Stimulated activated CD8-positive, alpha-beta memory T cell treated with anti-CD3 and anti-CD28 coated beads, Interleukin-7, amount 100 ng/mL, for 48 hours (primary cell): ENCODE data around the gene CPB2.

ENCODE experiments used
- DNase-seq, 2 donors: peaks; one replicate each; pipeline ENCODE4 v3.0.0-alpha.2; 2020; ENCODE audit warnings: low read depth in 1 of 2; ENCODE audit errors: extremely low read depth in 1 of 2

The CPB2 gene

DNA sequence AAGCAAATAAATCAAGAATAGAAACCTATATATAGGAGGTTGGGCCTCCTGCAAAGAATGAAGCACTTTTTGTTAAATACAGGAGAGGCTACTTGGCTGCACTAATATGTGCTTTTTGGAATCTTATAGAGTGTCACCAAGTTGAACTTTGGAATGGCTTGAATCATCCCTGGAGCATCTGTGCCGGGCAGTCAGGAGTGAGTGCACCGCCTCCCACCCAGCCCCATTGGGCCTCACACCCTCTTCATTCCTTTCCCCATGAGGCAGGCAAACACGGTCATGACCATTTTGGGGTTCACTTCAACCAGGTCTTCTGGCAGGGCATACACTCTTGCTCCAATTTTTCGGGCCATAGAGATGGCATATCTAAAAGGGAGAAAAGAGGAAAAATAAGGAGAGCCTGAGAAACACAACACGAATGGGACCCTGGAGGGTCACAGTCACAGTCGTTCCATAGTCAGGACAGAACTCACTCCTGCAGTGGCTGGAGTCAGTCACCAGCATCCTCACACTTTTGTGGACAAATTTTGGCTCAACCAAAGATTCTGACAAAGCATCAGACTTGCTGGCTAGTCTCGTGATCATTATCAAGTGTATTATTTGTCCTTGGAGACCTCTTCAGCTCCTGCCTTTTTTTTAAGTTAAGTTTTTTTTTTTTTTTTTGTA, 22.7 kb upstream of the CPB2 start:
- DNase-seq, result no peak

DNA sequence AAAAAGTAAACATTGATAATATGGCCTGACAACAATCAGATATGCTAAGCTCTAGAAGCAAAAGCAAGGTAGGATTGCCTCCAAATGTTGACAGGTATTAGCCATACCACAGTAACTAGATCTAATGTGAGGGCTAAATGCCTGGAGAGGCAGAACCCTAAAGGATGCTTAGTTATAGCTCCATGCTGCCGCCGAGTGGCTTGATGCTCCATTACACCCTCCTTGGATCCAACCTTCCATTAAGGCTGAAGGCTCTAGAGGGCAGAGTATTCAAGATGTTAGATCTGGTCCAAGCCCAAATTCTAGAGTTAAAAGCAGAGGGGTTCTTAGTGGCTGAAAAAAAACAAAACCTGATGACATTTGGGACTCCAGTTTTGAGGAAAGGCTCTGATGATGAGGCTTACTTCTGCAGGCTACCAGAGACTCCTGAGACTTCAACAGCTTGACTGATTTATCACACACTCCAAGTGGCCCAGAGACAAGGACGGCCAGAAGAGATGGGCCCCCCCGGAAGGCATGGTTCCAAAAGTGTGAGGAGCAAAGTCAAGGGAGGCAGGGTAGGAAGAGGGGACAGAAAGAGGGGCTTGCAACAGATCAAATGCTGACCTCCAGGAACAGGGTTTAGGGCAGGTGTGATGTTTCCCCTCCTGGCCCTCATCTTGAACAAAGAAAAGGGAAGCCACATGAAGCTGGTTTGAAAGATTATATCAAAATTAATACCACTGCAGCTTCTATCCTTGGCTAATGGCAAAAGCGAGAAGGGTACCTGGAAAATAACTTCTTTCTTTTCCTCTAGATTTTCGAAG, 21.9 kb upstream of the CPB2 start:
- DNase-seq, result peak in 1 of 2 donors; percentile 43

DNA sequence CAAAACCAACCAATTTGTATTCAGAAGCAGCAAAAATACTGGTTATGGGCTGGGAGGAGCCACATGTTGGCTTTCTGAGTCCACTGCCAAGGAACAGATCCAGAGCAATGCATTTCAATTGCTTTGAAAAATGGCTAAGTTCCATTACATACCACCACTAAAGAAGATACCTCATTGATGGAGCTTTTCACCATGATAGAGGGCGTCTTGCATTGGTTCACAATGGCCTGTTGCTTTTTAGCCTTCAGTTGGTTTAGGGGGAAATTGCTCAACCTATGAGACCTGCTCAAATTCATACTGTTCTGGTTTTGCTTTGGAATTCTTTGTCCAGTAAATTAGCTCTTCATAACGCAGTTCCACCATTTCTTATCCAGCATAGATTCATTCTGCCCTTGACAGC, 21.2 kb upstream of the CPB2 start:
- no peak for DNase-seq

DNA sequence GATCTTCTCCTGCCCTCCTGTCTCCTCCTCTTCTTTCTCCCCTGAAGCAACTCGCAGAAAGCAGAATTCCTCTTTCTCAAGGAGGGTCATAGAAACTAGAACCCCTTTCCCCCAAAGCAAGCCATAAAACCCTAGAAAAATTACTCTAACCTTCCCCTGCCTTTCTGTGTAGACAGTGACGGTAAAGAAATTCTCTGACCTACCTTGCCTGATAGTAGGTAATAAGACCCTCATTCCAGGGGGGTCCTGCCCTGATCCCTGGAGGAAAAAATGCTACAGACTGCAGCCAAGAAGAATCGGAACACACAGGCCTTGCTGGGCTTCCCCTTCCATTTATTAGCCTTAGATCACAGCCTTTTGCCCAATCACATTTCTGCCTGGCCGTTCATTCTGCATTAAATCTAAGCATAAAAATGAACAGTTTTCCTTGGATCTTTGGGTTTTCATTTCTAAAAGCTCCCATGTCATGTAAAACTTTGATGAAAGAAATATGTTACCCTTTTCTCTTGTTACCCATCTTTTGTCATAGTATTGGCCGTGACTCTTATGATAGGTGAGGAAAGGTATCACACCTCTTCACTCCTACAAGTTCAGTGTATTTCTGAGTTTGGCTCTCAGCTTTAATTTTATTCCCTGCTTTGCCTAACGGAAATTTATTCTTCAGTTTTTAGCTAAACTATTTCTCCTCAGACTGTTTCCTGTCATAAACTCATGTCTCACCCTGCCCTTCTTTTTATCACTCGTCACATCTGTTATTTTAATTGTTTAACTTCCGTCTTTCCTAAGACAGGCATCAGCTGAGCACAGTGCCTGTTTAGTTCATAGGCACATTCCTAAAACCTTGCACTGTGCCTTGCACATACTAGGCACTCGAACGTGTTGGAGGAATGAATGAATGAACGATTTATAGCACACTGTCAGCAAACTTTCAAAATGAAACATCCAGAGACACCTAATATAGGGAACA, 20.4 kb upstream of the CPB2 start:
- DNase-seq, result no peak

DNA sequence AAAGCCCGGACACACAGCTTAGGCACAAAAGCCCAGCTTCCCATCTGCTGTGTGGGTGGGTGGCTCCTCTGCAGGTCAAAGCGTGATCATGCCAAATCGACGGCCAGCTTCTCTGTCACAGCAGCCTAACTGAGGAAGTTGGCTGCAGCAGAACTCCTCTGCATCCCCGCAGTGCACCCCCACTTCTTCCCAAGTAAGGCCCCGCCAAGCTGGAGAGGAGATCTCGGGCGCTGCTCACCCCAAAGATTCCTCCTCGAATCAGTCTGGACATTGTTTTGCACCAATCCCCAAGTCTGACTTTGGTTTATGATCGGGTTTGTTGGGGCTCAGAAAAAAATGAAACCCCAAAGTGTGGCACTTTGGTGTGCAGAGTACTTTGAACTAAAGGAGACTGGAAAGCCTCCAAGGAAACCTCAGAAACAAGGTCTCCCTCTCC, 19.7 kb upstream of the CPB2 start:
- DNase-seq, result no peak

DNA sequence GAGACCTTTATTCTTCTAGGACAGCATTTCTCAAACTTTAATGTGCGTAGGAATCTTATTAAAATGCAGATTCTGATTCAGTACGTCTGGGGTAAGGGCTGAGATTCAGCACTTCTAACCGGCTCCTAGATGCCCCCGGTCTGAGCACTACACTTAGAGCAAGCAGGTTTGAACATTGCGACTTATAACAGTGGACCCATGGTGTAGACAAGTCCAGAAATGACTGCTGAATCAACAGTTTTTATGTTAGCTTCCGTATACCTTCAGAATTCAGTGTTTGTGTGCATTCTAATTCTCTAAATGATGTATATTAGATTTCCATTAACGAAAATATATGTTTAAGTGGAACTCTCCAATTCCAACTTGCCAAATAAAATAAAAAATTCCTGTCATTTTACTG, 17.5 kb upstream of the CPB2 start:
- no peak for DNase-seq

DNA sequence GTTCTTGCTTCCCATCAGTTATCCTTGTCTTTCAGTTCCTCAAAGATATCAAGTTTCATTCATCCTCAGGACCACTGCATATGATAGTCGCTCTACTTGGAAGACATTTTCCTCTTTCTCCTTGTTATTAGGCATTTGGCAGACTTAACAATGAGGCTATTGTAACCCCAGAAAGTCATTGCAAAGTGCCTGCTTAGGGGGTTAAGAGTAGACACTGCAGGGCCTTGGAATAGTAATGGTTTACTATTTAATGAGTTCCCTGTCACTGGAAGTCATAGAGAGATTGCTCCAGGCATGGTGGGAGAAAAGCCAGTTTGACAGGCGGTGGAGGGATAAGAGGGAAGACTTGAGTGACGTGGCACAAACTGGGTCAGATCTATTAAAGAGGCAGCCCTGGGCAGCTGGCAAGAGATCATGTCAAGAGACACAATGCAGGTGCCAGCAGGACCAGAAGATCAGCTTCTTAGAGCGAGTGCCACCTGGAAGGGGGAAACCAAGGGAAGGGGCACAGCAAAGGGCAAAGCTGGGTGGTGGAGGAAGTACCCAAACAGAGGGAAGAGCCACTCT, 16.8 kb upstream of the CPB2 start:
- no peak for DNase-seq

DNA sequence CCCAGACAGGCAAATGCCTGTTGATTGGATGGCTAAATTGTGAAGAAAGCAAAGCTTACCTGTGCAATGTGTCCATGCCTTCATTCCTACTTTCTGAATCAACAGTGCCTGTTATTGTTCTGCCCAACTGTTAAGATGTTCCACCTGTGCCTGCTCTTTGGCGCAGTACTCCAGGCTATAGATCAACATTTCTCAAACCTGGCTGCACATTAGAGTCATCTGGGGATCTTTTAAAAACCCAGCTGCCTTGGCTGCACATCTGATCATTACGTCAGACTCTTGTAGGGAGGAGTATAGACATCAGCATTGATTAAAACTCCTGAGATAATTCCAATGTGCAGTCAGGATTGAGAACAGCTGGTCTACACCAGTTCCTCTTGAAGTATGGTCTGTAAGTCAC, 16.2 kb upstream of the CPB2 start:
- DNase-seq, result no peak

DNA sequence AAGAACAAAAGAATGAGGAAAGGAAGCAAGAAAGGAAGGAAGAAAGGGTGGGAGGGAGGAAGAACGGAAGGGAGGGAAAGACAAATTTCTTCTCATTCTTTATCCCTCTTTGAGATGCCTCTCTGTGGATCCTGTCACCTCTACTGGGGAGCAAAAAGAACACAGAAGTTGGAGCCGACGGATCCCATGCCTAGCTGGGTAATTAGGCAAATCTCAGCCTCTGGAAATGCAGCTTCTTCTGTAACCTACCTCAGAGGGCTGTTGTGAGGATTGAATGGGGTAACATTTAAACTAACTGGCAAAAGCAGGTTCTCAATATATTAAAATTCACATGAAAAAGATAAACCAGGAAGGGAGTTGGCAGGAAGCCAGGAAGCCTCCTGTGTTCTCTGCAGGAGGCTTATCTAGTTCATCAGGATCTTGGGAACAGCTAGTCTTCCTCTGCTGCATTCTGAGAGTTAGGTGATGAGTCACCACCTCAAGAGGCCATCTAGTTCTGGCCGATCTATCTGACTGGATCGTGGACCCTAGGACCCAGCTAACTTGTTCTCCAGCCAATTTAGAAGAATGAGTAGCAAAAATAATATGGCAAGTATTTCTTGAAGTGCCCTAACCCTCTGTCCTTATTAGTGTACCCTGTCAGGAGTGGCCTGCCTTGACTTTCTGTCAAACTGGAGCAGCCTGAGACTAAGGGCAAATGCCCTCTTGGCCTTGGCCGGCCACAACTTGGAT, 15.2 kb upstream of the CPB2 start:
- DNase-seq, result no peak

DNA sequence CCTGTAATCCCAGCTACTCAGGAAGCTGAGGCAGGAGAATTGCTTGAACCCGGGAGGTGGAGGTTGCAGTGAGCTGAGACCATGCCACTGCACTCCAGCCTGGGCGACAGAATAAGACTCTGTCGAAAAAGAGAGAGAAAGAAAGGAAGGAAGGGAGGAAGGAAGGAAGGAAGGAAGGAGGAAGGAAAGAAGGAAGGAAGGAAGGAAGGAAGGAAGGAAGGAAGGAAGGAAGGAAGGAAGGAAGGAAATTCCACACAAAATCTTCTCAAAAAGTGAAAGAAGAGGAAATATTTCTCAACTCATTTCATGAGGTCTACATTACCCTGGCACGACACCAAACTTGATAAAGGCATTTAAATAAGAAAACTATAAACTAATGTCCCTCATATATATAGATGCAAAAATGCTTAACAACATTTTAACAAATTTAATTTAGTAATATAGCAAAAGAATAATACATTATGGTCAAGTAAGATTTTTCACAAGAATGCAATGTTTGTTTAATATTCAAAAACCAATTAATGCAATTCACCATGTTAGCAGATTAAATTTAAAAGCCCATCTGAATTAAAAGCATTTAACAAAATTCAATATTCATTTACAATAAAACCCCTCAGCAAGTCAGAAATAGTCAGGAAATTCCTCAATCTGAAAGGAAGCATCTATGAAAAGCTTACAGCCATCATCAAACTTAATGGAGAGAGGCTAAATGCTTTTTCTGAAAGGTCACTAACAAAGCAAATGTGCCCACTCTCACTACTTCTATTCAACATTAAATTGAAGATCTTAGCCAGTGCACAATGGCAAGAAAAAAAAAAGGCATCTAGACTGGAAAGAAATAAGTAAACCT, 12.0 kb upstream of the CPB2 start:
- no peak for DNase-seq

DNA sequence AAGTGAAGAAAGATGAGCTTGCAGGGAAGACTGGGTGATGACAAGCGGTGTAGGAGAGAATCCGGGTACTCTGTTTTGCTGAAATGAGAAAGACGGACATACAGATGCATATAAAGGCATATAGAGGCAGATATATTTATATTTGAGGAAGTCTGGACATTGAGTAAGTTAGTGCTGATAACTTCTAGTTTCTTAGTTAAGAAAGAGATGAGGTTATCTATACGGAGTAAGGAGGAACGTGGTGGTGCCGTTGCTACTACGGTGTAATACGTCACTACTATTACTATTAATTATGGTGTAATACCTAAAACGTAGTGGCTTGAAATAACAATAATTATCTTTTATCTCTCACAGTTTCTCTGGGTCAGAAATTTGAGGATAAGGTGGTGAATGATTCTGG, 9.8 kb upstream of the CPB2 start:
- DNase-seq, result no peak

DNA sequence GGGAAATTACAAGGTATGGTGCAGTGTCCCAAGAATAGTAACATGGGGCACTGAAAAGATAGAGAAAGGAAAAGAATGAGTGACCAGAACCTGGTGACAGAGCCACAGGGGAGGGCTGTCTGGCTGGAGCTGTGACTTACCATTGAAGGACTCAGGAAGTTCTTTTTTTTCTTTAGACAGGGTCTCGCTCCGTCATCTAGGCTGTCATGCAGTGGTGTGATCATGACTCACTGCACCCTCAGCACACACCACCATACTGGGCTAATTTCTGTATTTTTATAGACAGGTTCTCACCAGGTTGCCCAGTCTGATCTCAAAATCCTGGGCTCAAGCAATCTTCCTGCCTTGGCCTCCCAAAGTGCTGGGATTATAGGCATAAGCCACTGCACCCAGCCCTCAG, 8.8 kb upstream of the CPB2 start:
- no peak for DNase-seq

DNA sequence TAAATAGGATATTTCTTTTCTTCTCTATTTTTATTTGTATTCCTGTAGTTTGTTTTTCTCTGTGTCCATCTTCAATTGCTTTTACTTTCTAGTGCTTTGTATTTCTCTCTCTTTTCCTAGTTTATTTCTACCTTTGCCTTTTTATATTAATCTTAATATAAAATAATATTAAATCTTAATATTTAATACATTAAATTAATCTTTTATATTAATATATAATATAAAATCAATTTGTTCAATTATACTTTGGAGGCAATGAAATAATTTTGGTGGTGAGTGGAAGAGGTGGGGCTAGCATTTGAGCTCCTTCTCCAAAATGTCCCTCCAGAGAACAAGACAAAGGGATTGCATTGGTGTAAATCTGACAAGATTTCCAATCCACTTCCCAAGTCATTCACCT, 6.3 kb upstream of the CPB2 start:
- DNase-seq, result no peak

DNA sequence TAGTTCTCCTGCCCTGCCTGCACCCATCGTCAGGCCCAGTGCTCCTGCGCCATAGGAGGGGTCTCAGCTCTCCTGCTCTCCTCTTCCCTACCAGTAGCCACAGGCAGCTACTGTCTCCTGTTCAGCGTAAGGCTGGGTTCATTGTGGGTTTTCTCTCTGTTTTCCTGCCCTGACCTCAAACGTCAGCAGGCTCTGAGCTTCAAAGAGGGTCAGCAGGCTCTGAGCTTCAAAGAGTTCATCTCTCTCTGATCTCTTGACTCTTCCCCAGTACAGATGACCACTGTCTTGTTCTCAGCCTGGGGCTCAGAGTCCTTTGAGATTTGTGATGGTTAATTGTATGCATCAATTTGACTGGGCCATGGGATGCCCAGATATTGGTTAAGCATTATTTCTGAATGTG, 4.6 kb upstream of the CPB2 start:
- no peak for DNase-seq

DNA sequence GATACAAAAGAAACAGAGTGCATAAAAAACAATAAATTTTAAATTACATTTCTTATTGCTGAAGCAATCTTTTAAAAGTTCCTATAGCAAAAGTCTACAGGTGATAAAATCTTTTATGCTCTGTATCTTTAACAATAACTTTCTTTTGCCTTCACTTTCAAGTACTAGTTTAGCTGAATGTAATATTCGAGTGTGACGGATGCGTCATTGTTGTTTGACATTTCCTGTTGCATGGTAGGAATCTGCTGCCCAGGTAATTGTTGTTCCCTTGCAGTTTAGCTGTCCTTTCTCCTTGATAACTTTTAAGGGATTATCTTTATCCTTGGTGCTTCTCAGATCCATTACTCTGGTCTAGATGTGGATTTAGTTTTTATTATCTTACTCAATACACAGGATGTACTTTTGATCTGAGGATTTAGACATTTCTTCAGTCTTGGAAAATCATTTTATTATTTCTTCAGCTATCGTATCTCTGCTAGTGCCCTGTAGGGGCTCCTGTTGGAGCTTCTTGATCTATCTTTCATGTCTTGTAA, 2.1 kb upstream of the CPB2 start:
- DNase-seq, result no peak

DNA sequence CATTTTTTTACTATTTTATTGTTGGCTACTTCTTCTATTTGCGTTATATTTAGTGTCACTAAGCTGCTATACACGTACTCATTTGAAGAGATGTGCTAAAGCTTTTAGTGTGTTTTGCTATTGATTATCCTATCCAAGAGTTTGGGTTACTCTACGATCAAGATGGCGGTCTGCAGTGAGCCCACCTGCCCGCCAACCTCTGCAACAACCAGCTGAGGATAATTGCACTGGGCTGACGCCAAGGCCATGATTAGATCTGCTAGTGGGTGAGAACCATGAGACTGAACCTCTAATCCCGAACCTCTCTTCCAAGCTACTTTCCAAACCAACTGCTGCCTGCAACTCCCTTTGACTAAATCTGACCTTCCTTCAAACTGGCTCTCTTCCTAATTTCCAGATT, 1.8 kb downstream of the CPB2 start:
- no peak for DNase-seq

DNA sequence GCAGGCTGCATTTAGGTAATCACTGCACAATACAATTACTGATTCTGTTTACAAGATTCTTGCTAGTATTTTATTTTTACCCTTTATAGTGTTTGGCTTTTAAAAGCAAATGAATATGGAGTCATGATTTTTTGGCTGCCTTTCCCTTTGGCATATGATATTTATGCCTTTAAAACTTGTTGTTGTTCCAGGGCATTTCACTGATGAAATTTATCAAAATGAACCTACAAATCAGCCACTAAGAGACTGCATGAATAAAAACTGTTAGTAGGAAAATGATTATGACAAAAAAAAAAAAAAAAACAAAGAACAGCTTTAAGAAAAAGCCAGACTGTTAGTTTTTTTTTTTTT, 2.6 kb downstream of the CPB2 start:
- DNase-seq, result no peak

DNA sequence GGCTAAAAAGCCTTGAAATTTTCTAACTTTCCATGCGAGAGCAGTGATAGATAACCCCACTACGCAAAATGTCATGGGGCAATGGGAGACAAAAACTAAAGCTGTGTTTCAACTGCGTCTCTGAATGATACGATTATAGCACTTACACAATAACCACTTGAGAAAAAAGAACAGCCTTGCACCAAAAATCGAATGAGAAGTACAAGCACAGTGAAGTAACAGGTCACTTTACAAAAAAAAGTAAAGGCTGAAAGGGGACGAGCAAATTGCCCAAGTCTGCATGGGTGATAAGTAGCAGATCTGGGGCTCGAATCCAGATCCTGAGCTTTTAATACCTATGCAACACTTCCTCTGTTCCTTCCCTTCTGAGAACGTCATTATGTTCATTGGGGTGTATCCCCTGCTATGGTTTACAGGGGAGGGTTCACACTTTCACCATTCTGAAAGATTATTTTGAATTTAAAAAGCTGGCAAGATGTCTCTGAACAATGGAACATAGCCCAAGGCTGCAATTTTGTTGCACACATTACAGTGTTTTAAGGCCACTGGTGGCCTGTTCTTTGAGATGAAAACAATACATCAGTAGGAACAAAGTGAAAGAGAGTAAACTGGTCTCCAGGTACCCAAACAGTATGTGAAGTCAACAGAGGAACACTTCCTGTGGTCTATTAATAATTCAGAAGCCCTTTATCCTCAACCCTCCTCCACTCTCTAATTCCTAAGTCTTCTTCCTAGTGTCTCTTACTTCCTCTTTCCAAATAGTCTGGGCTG, 3.2 kb downstream of the CPB2 start:
- no peak for DNase-seq

DNA sequence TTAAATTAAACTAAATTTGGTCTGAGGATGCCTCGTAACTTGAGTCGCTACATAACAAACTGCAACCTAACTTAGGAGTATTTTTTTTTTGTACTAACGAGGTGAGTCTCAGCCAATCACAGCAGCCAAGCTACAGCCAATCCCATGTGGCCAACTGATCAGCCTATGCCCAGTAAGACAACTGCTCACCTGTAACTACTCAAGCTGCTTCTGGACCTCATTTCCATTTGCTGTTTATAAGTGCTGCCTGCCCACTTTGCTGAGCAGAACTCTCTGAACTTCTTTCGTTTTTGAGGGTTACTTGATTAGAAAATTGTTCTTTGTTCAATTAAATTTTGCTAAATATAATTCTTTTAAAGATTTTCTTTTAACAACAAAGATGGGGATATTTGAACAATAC, 3.8 kb downstream of the CPB2 start:
- no peak for DNase-seq
